GM12865 (cell line): ENCODE measurements around the gene C20orf141.
A peak's percentile ranks its signal among the peaks of the same experiment; 100 is the strongest.

Source experiments
- DNase-seq: peaks from one replicate; pipeline ENCODE4 v3.0.0; 2010; ENCODE audit warnings: low read depth
- H3K4me3 ChIP-seq: 2 replicates; pipeline ENCODE4 v1.5.1; 2011; ENCODE audit warnings: mild to moderate bottlenecking, low read depth, low read length, control low read depth
- CTCF ChIP-seq: IDR thresholded peaks from 2 replicates; pipeline ENCODE4 v1.5.1; 2011; ENCODE audit warnings: low read length, control low read depth, low read depth, inconsistent platforms; ENCODE audit not compliant: insufficient read depth; ENCODE audit errors: missing control alignments

C20orf141 gene

GRCh38 chr20:2839732-2840137, 24.9 kb downstream of the C20orf141 start:
- TF ChIP-seq CTCF: no peak
- H3K4me3 ChIP-seq: peak overlapping the region; percentile 99
- no peak for DNase-seq

- DNase-seq: peak; percentile 93
- H3K4me3 ChIP-seq: peak within 1 kb of the TSS; percentile 99
- no peak for TF ChIP-seq CTCF
Measured at GRCh38 chr20:2840138-2840966, 25.6 kb downstream of the C20orf141 start, which contains the start of the genes PCED1A and VPS16. TSS of gene PCED1A (minus strand) at chr20:2840655. CDS start at chr20:2839912, 743 bp downstream. TSS of gene VPS16 (plus strand) at chr20:2840745. CDS start at chr20:2840775, 30 bp downstream.

GRCh38 chr20:2840967-2841531, 26.3 kb downstream of the C20orf141 start:
- DNase-seq: peak; percentile 51
- TF ChIP-seq CTCF: no peak
- H3K4me3 ChIP-seq: peak overlapping the region; percentile 99

- no peak for TF ChIP-seq CTCF
- DNase-seq: no peak
- H3K4me3 ChIP-seq: no peak overlapping the region
Measured at GRCh38 chr20:2845607-2846006, 30.8 kb downstream of the C20orf141 start.

- no peak overlapping the region for H3K4me3 ChIP-seq
- TF ChIP-seq CTCF: no peak
Measured at GRCh38 chr20:2846698-2847097, 31.9 kb downstream of the C20orf141 start.

GRCh38 chr20:2847802-2848201, 33.0 kb downstream of the C20orf141 start:
- no peak for TF ChIP-seq CTCF
- no peak overlapping the region for H3K4me3 ChIP-seq
- no peak for DNase-seq

More at GRCh38 chr20:2846698-2847097, 31.9 kb downstream of the C20orf141 start:
- no peak for DNase-seq
